Measurements from ENCODE around the gene SORCS2. TPM values are rescaled to one million over a fixed set of nuclear protein-coding genes. Genes with fewer than 3 reads are reported as not detected.

SORCS2 gene
- total RNA-seq, 1 donor from 2014 or later, result 13.8 TPM

- Histone ChIP-seq H3K36me3 (ENCODE audit: insufficient read depth, low read length) (no peaks in the 10 kb centered on the region), H3K27me3 (ENCODE audit: insufficient read depth, low read length) (no peaks in the 10 kb centered on the region), H3K27ac (ENCODE audit: low read depth, low read length) (peak overlapping the region; percentile 73), H3K4me3 (ENCODE audit: insufficient read depth, low read depth, low read length) (no peak overlapping the region), H3K79me2 (ENCODE audit: insufficient read depth, low read length) (no peaks in the 10 kb centered on the region), H2AFZ (ENCODE audit: low read depth, low read length) (no peak overlapping the region), H4K20me1 (ENCODE audit: insufficient read depth, low read length) (no peaks in the 10 kb centered on the region), H3K9ac (ENCODE audit: low read length) (peak overlapping the region; percentile 70), H3K9me3 (ENCODE audit: insufficient read depth, low read depth, low read length) (no peaks in the 10 kb centered on the region), H3K4me1 (ENCODE audit: insufficient read depth, low read length) (peaks cover 47% of the 10 kb centered on the region), H3K4me2 (ENCODE audit: low read length) (peak overlapping the region; percentile 85)
- H3K4me3 Mint-ChIP-seq (ENCODE audit: unreplicated experiment), result no peak overlapping the region
- H3K4me1 Mint-ChIP-seq (ENCODE audit: low read depth, unreplicated experiment), result peaks cover 21% of the 10 kb centered on the region
- peak; percentile 72 for FAIRE-seq
- H3K9me3 Mint-ChIP-seq (ENCODE audit: unreplicated experiment), result peaks cover 6% of the 10 kb centered on the region
- H3K27me3 Mint-ChIP-seq (ENCODE audit: low read depth, unreplicated experiment), result peaks cover 29% of the 10 kb centered on the region
- peak; percentile 49 for DNase-seq (ENCODE audit: low read depth)
- H3K27ac Mint-ChIP-seq (ENCODE audit: unreplicated experiment), result peak overlapping the region; percentile 66
- no peak for TF ChIP-seq EZH2 (IDR thresholded peaks at IDR 0.05; ENCODE audit: insufficient read depth, low read length)
- no peak for TF ChIP-seq CTCF (IDR thresholded peaks at IDR 0.05; ENCODE audit: insufficient read depth, low read depth, low read length)
- H3K36me3 Mint-ChIP-seq (ENCODE audit: low read depth, unreplicated experiment), result no peaks in the 10 kb centered on the region
These were observed 437.3 kb downstream of the SORCS2 start for GRCh38 chr4:7629501-7630254.

GRCh38 chr4:7630568-7631287 is 438.4 kb downstream of the SORCS2 start:
- Histone ChIP-seq H3K79me2 (ENCODE audit: insufficient read depth, low read length) (no peaks in the 10 kb centered on the region), H3K4me2 (ENCODE audit: low read length) (peak overlapping the region; percentile 85), H3K9me3 (ENCODE audit: insufficient read depth, low read depth, low read length) (no peaks in the 10 kb centered on the region), H3K4me3 (ENCODE audit: insufficient read depth, low read depth, low read length) (peak overlapping the region; percentile 35), H3K4me1 (ENCODE audit: insufficient read depth, low read length) (peaks cover 41% of the 10 kb centered on the region), H3K9ac (ENCODE audit: low read length) (peak overlapping the region; percentile 70), H2AFZ (ENCODE audit: low read depth, low read length) (peak overlapping the region; percentile 22), H3K27me3 (ENCODE audit: insufficient read depth, low read length) (no peaks in the 10 kb centered on the region), H4K20me1 (ENCODE audit: insufficient read depth, low read length) (no peaks in the 10 kb centered on the region), H3K36me3 (ENCODE audit: insufficient read depth, low read length) (no peaks in the 10 kb centered on the region), H3K27ac (ENCODE audit: low read depth, low read length) (peak overlapping the region; percentile 73)
- Mint-ChIP-seq H3K9me3 (ENCODE audit: unreplicated experiment) (peaks cover 6% of the 10 kb centered on the region), H3K27ac (ENCODE audit: unreplicated experiment) (peak overlapping the region; percentile 20), H3K4me3 (ENCODE audit: unreplicated experiment) (peak overlapping the region; percentile 27), H3K36me3 (ENCODE audit: low read depth, unreplicated experiment) (no peaks in the 10 kb centered on the region), H3K4me1 (ENCODE audit: low read depth, unreplicated experiment) (peaks cover 19% of the 10 kb centered on the region), H3K27me3 (ENCODE audit: low read depth, unreplicated experiment) (peaks cover 30% of the 10 kb centered on the region)
- FAIRE-seq (peak; percentile 26), DNase-seq (ENCODE audit: low read depth) (peak; percentile 90)
- TF ChIP-seq CTCF (IDR thresholded peaks at IDR 0.05; ENCODE audit: insufficient read depth, low read depth, low read length), result no peak
- TF ChIP-seq EZH2 (IDR thresholded peaks at IDR 0.05; ENCODE audit: insufficient read depth, low read length), result no peak

Data from astrocyte (in vitro differentiated cells and primary cell).